HL-60 (cell line): ENCODE measurements around the gene IPCEF1.

Experiments
- DNase-seq, 2 experiments: peaks; one replicate each; pipeline ENCODE4 v3.0.0-alpha.2; 2010 to 2020; ENCODE audit warnings: low read depth in 1 of 2, low spot score in 1 of 2
- H3K27ac ChIP-seq: fragments of 250-450 bp; sonication (Bioruptor Pico); replicated peaks from 2 replicates; pipeline ENCODE4 v1.5.1; 2020; ENCODE audit warnings: mild to moderate bottlenecking, moderate library complexity
- H3K27me3 ChIP-seq: fragments of 250-450 bp; sonication (Bioruptor Pico); 2 replicates; pipeline ENCODE4 v1.5.1; 2021; ENCODE audit warnings: mild to moderate bottlenecking, moderate library complexity; ENCODE audit not compliant: insufficient read depth, poor library complexity, severe bottlenecking
- H3K4me3 ChIP-seq: replicated peaks from 2 replicates; pipeline ENCODE4 v1.5.1; 2011; ENCODE audit warnings: mild to moderate bottlenecking, control low read depth, low read length; ENCODE audit not compliant: insufficient read depth
- GABPA ChIP-seq: IDR thresholded peaks from 2 replicates; pipeline ENCODE4 v1.6.1; 2012; ENCODE audit warnings: low read depth
- POLR2AphosphoS5 ChIP-seq: IDR thresholded peaks from 2 replicates; pipeline ENCODE4 v1.6.1; 2012; ENCODE audit warnings: low read depth
- SPI1 ChIP-seq: IDR thresholded peaks from 2 replicates; pipeline ENCODE4 v1.6.1; 2012; ENCODE audit warnings: low read depth, mild to moderate bottlenecking, borderline replicate concordance
- TF ChIP-seq, protein P1 (sequence below): IDR thresholded peaks from 2 replicates; pipeline ENCODE4 v1.6.1; 2012; ENCODE audit warnings: low read depth; ENCODE audit not compliant: insufficient replicate concordance
- TF ChIP-seq, protein P2 (sequence below): IDR thresholded peaks from one replicate; pipeline ENCODE4 v1.5.1; 2011; ENCODE audit warnings: low read length, control low read depth, inconsistent platforms; ENCODE audit not compliant: insufficient read depth

Gene IPCEF1

DNA sequence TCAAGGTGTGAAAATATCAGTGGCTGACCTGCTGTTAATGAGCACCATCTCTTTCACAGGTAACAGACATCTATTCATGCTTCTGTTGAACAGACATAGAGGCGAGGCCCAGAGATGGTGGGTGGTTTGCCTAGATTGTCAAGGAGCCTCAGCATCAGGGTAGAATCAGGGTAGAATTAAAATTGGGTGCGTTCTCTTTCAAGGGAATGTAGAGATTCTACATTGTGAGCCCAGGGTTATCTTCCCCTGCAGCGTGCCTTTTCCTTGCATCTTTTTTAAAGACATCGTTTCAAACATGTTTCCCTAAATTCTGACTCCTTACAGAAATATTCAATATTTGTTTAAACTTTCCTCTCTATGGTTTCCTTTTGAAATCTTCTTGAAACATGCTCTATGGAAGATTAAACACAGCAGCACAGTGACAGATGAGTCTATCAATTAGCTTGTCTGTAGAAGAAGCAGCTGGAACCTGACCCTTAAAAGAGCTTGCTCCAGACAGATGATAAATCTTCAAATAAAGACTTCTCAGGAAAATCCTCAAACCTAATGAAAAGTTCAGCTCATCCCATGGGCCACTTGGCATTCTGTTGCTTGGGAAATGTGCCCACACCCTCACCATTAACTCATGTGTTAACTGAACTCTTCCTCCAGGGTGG, 119.8 kb downstream of the IPCEF1 start:
- H3K27me3 ChIP-seq = no peaks in the 10 kb centered on the region
- no peak overlapping the region for H3K4me3 ChIP-seq
- DNase-seq = no peak
- no peak overlapping the region for H3K27ac ChIP-seq
- TF ChIP-seq SPI1 = no peak
- TF ChIP-seq GABPA = no peak
- TF ChIP-seq, protein P1, sequence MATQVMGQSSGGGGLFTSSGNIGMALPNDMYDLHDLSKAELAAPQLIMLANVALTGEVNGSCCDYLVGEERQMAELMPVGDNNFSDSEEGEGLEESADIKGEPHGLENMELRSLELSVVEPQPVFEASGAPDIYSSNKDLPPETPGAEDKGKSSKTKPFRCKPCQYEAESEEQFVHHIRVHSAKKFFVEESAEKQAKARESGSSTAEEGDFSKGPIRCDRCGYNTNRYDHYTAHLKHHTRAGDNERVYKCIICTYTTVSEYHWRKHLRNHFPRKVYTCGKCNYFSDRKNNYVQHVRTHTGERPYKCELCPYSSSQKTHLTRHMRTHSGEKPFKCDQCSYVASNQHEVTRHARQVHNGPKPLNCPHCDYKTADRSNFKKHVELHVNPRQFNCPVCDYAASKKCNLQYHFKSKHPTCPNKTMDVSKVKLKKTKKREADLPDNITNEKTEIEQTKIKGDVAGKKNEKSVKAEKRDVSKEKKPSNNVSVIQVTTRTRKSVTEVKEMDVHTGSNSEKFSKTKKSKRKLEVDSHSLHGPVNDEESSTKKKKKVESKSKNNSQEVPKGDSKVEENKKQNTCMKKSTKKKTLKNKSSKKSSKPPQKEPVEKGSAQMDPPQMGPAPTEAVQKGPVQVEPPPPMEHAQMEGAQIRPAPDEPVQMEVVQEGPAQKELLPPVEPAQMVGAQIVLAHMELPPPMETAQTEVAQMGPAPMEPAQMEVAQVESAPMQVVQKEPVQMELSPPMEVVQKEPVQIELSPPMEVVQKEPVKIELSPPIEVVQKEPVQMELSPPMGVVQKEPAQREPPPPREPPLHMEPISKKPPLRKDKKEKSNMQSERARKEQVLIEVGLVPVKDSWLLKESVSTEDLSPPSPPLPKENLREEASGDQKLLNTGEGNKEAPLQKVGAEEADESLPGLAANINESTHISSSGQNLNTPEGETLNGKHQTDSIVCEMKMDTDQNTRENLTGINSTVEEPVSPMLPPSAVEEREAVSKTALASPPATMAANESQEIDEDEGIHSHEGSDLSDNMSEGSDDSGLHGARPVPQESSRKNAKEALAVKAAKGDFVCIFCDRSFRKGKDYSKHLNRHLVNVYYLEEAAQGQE = no peak
- TF ChIP-seq POLR2AphosphoS5 = no peak
- TF ChIP-seq, protein P2, sequence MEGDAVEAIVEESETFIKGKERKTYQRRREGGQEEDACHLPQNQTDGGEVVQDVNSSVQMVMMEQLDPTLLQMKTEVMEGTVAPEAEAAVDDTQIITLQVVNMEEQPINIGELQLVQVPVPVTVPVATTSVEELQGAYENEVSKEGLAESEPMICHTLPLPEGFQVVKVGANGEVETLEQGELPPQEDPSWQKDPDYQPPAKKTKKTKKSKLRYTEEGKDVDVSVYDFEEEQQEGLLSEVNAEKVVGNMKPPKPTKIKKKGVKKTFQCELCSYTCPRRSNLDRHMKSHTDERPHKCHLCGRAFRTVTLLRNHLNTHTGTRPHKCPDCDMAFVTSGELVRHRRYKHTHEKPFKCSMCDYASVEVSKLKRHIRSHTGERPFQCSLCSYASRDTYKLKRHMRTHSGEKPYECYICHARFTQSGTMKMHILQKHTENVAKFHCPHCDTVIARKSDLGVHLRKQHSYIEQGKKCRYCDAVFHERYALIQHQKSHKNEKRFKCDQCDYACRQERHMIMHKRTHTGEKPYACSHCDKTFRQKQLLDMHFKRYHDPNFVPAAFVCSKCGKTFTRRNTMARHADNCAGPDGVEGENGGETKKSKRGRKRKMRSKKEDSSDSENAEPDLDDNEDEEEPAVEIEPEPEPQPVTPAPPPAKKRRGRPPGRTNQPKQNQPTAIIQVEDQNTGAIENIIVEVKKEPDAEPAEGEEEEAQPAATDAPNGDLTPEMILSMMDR = no peak

DNA sequence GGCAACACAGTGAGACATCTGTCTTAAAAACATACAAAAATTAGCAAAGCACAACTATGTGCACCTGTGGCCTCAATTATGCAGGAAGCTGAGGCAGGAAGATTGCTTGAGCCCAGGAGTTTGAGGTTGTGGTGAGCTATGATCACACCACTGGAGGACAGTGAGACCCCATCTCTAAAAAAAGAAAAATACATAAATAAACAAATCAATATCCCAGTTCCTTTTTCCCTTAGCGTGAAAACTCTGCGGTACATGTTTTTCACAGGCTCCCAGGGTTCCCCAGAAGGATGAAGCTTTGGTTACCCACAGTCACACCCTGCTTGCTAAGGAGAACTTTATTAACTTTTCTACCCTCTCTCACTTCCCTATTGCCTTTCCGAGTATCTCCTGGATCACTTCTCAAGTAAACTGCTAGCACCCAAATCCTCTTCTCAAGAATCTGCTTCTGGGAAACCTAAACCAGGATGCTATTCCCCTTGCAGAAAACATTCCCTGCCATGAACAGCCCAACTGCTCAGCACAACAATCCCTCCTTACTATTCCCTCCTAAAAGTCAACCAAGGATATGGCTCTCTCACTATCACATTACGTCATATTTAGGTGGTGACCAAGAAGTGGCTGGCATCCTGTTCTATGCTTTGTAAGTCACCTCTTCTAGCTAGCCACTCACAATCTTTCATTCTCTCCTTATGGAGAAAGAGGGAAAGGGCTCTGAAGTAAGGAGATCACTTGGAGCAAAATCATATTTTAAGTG, 122.4 kb downstream of the IPCEF1 start:
- H3K27me3 ChIP-seq = no peaks in the 10 kb centered on the region
- DNase-seq = peak; percentile 23 to 41

DNA sequence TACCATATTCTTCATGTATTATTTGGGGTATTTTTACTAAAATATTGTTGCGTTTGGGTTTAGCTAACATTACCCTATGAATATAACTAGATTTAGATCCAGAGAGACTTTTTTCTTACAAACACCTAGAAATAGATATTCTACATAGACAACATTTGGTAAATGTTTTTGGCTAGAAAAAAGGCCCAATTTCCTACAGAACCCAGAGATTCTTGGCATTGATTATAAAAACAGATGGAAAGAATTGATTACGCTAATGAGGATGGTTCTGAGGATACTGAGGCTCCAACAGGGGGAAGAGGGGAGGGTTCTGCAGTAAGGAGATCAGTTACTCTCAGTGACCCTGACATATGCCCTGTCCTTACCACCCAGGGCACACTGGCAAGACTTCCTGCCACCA, 123.2 kb downstream of the IPCEF1 start:
- no peak overlapping the region for H3K4me3 ChIP-seq
- H3K27me3 ChIP-seq = no peaks in the 10 kb centered on the region
- no peak for TF ChIP-seq POLR2AphosphoS5
- DNase-seq = no peak
- H3K27ac ChIP-seq = no peak overlapping the region

More for the DNA sequence above, 122.4 kb downstream of the IPCEF1 start:
- H3K4me3 ChIP-seq = no peak overlapping the region
- peak; percentile 65; the same call in 1 of the 2 replicates for TF ChIP-seq SPI1
- TF ChIP-seq, protein P2 = no peak
- TF ChIP-seq GABPA = no peak
- no peak overlapping the region for H3K27ac ChIP-seq

DNA sequence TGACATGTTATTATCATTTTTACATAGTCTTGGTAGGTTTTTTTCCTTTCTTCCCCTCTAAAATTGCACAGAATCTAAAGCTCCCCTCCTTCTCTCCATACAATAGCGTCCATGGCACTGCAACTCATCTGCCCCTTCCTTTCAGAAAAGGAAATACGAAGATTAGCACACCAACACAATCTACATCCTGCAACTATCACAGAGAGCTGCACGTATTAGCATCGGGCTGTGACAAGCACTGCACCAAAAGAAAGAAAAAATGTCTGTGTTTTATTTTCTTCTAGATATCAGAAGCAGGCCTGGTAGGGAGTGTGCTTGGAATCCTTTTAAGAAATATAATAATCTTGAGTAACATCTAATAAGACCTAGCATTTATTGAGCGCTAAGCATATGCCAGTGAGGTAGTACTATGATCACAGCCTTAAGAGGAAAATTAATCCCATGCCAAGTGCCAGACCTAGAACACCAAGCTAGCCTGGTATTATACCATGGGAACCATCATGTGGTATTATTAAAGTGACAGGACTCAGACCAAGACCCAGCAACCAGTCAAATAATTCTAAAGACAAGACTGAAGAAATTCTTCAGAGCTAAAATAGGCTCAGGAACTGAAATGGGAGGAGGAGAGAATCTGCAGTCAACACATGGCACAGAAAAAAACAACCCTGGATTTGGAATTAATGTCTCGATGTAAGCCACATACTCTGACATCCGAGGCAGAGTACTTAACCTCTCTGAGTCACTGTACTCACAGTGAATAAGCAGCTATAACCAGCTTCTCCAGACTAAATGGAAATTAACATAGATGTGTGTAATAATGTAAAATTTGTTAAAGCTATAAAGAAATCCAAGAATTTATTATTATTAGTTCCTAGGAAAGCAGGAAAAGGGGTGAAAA, 124.3 kb downstream of the IPCEF1 start:
- Histone ChIP-seq H3K27ac (no peak overlapping the region), H3K27me3 (no peaks in the 10 kb centered on the region), H3K4me3 (no peak overlapping the region)
- no peak for DNase-seq
- TF ChIP-seq, protein P2 = no peak
- TF ChIP-seq POLR2AphosphoS5 (no peak), SPI1 (no peak), GABPA (no peak)
- TF ChIP-seq, protein P1 = no peak
